GM23248 (cell line): Measurements from ENCODE around the gene TIGD1. TPM values are rescaled to one million over a fixed set of nuclear protein-coding genes. Genes with fewer than 3 reads are reported as not detected.

Experiments
- DNase-seq: peaks from one replicate; pipeline ENCODE4 v3.0.0-alpha.2; 2015
- H2AFZ ChIP-seq: fragments of 200-600 bp; sonication (generic); 2 replicates; pipeline ENCODE4 v1.6.1; 2016; ENCODE audit warnings: antibody characterized with exemption
- H3F3A ChIP-seq: fragments of 200-600 bp; sonication (generic); 2 replicates; pipeline ENCODE4 v1.6.1; 2016; ENCODE audit warnings: mild to moderate bottlenecking, antibody characterized with exemption, mixed run types; ENCODE audit not compliant: insufficient read depth
- H3K27ac ChIP-seq: fragments of 200-600 bp; sonication (generic); 2 replicates; pipeline ENCODE4 v1.5.1; 2016; ENCODE audit warnings: mild to moderate bottlenecking
- H3K27me3 ChIP-seq: fragments of 200-600 bp; sonication (generic); replicated peaks from 2 replicates; pipeline ENCODE4 v1.6.1; 2016; ENCODE audit warnings: mild to moderate bottlenecking; ENCODE audit not compliant: insufficient read depth
- H3K36me3 ChIP-seq: fragments of 200-600 bp; sonication (generic); 2 replicates; pipeline ENCODE4 v1.6.1; 2016; ENCODE audit warnings: low read depth, mild to moderate bottlenecking
- H3K4me1 ChIP-seq: fragments of 200-600 bp; sonication (generic); 2 replicates; pipeline ENCODE4 v1.6.1; 2016; ENCODE audit warnings: mild to moderate bottlenecking; ENCODE audit not compliant: insufficient read depth
- H3K4me2 ChIP-seq: fragments of 200-600 bp; sonication (generic); one replicate; pipeline ENCODE4 v1.6.1; 2016; ENCODE audit warnings: mild to moderate bottlenecking; ENCODE audit not compliant: unreplicated experiment
- H3K4me3 ChIP-seq: fragments of 200-600 bp; sonication (generic); 2 replicates; pipeline ENCODE4 v1.5.1; 2016; ENCODE audit warnings: mild to moderate bottlenecking
- H3K79me2 ChIP-seq: fragments of 200-600 bp; sonication (generic); 2 replicates; pipeline ENCODE4 v1.6.1; 2016; ENCODE audit warnings: mild to moderate bottlenecking; ENCODE audit not compliant: insufficient read depth
- H3K9ac ChIP-seq: fragments of 200-600 bp; sonication (generic); 2 replicates; pipeline ENCODE4 v1.6.1; 2016; ENCODE audit warnings: mild to moderate bottlenecking
- H3K9me2 ChIP-seq: fragments of 200-600 bp; sonication (generic); 2 replicates; pipeline ENCODE4 v1.6.1; 2016; ENCODE audit warnings: mixed run types, mild to moderate bottlenecking, moderate library complexity; ENCODE audit not compliant: insufficient read depth
- H3K9me3 ChIP-seq: fragments of 200-600 bp; sonication (generic); one replicate; pipeline ENCODE4 v1.6.1; 2017; ENCODE audit warnings: low read depth
- H4K20me1 ChIP-seq: fragments of 200-600 bp; sonication (generic); 2 replicates; pipeline ENCODE4 v1.6.0; 2016; ENCODE audit not compliant: insufficient read depth
- EZH2 ChIP-seq: fragments of 200-600 bp; sonication (generic); IDR thresholded peaks from 2 replicates; pipeline ENCODE4 v1.6.1; 2018; ENCODE audit warnings: antibody characterized with exemption, mild to moderate bottlenecking; ENCODE audit not compliant: insufficient read depth, poor library complexity, severe bottlenecking
- EZH2phosphoT487 ChIP-seq: fragments of 200-600 bp; sonication (generic); IDR thresholded peaks from 2 replicates; pipeline ENCODE4 v1.6.1; 2018; ENCODE audit warnings: antibody characterized with exemption, moderate library complexity, mild to moderate bottlenecking, low read depth; ENCODE audit not compliant: insufficient read depth
- WGBS, 2 experiments: methylation state at CpG; one replicate each; pipeline ENCODE4 v1.1.6; 2015 to 2017; ENCODE audit warnings: low lambda C conversion rate in 2 of 2, low coverage in 1 of 2; ENCODE audit errors: missing lambda C conversion rate in 2 of 2; 5-methylcytosine and 5-hydroxymethylcytosine counted together
- in situ Hi-C: fragments of 300-500 bp; cut with MboI; formaldehyde crosslinking; loops from 2 replicates; pipeline ENCODE4 v1.15.0; 2020
- polyA plus RNA-seq: library from polyadenylated mRNA; unstranded; fragments of >200 nt; fragmentation: Nextera tagmentation; extraction: Ambion mirVana; gene quantifications from 2 replicates; pipeline ENCODE4 v1.2.1, GENCODE V29; 2016
- total RNA-seq: library from RNA; depleted of rRNA; stranded (reverse); fragments of >200 nt; shearing (Covaris generic); gene quantifications from 2 replicates; pipeline ENCODE4 v1.2.3, GENCODE V29; 2014

The TIGD1 gene
- total and polyA plus RNA-seq, 2 experiments from 2014 or later: 3.6 to 4.3 TPM

GRCh38 chr2:232511336-232511890 is 38.9 kb downstream of the TIGD1 start:
- H3K4me3 ChIP-seq: no peak overlapping the region
- H4K20me1 ChIP-seq: no peaks in the 10 kb centered on the region
- no peak overlapping the region for H3K9ac ChIP-seq
- no peaks in the 10 kb centered on the region for H3K9me2 ChIP-seq
- TF ChIP-seq EZH2: no peak
- TF ChIP-seq EZH2phosphoT487: no peak
- H3K27ac ChIP-seq: no peak overlapping the region
- WGBS, 2 experiments: 37 to 41% methylated on average over 7 to 11 of the region's 11 CpGs
- H3K4me1 ChIP-seq: no peaks in the 10 kb centered on the region
- H2AFZ ChIP-seq: no peak overlapping the region
- no peaks in the 10 kb centered on the region for H3F3A ChIP-seq
- peaks cover 28% of the 10 kb centered on the region; the same call in 1 of the 2 replicates for H3K27me3 ChIP-seq
- H3K79me2 ChIP-seq: no peaks in the 10 kb centered on the region
- H3K9me3 ChIP-seq: no peaks in the 10 kb centered on the region
- no peak for DNase-seq
- in situ Hi-C loops: no loop called here
- no peaks in the 10 kb centered on the region for H3K36me3 ChIP-seq
- H3K4me2 ChIP-seq: no peak overlapping the region

- Histone ChIP-seq H3K79me2 (no peaks in the 10 kb centered on the region), H3K9me2 (no peaks in the 10 kb centered on the region), H3K36me3 (no peaks in the 10 kb centered on the region), H3F3A (no peaks in the 10 kb centered on the region), H3K4me1 (no peaks in the 10 kb centered on the region), H2AFZ (no peak overlapping the region), H4K20me1 (no peaks in the 10 kb centered on the region), H3K9me3 (no peaks in the 10 kb centered on the region), H3K4me2 (no peak overlapping the region), H3K27ac (no peak overlapping the region), H3K4me3 (no peak overlapping the region), H3K9ac (no peak overlapping the region), H3K27me3 (peaks cover 36% of the 10 kb centered on the region)
- no peak for DNase-seq
- in situ Hi-C loops: no loop called here
- 58 to 68% methylated on average over 6 to 7 of the region's 7 CpGs for WGBS, 2 experiments
- no peak for TF ChIP-seq EZH2phosphoT487
- TF ChIP-seq EZH2: no peak
These were observed 42.1 kb downstream of the TIGD1 start for GRCh38 chr2:232508251-232508650.

- in situ Hi-C loops: no loop called here
- no peaks in the 10 kb centered on the region for H3K9me3 ChIP-seq
- peaks cover 42% of the 10 kb centered on the region for H3K27me3 ChIP-seq
- H3F3A ChIP-seq: no peaks in the 10 kb centered on the region
- WGBS, 2 experiments: 40 to 48% methylated on average over 4 of the region's 4 CpGs
- H3K4me3 ChIP-seq: no peak overlapping the region
- no peaks in the 10 kb centered on the region for H4K20me1 ChIP-seq
- DNase-seq: no peak
- TF ChIP-seq EZH2: no peak
- no peak for TF ChIP-seq EZH2phosphoT487
- H3K36me3 ChIP-seq: no peaks in the 10 kb centered on the region
- H3K9me2 ChIP-seq: no peaks in the 10 kb centered on the region
- no peak overlapping the region for H3K9ac ChIP-seq
- H3K27ac ChIP-seq: no peak overlapping the region
- H3K4me2 ChIP-seq: no peak overlapping the region
- H3K79me2 ChIP-seq: no peaks in the 10 kb centered on the region
- no peak overlapping the region for H2AFZ ChIP-seq
- no peaks in the 10 kb centered on the region for H3K4me1 ChIP-seq
These were observed 43.6 kb downstream of the TIGD1 start for GRCh38 chr2:232506709-232507108.

- H2AFZ ChIP-seq: no peak overlapping the region
- WGBS, 2 experiments: 26 to 33% methylated on average over 9 to 10 of the region's 10 CpGs
- TF ChIP-seq EZH2 (no peak), EZH2phosphoT487 (no peak)
- H3F3A ChIP-seq: no peaks in the 10 kb centered on the region
- H3K27me3 ChIP-seq: peaks cover 42% of the 10 kb centered on the region
- DNase-seq: no peak
- H3K36me3 ChIP-seq: no peaks in the 10 kb centered on the region
- H3K9me3 ChIP-seq: no peaks in the 10 kb centered on the region
- H3K9me2 ChIP-seq: no peaks in the 10 kb centered on the region
- no peaks in the 10 kb centered on the region for H3K4me1 ChIP-seq
- in situ Hi-C loops: no loop called here
- H3K4me2 ChIP-seq: no peak overlapping the region
- H3K9ac ChIP-seq: no peak overlapping the region
- no peak overlapping the region for H3K4me3 ChIP-seq
- no peaks in the 10 kb centered on the region for H3K79me2 ChIP-seq
- no peaks in the 10 kb centered on the region for H4K20me1 ChIP-seq
- H3K27ac ChIP-seq: no peak overlapping the region
These were observed 44.5 kb downstream of the TIGD1 start for GRCh38 chr2:232505856-232506255.

GRCh38 chr2:232504438-232504837 is 45.9 kb downstream of the TIGD1 start:
- WGBS, 2 experiments: 68 to 75% methylated on average over 2 of the region's 2 CpGs
- no peak for DNase-seq
- no peaks in the 10 kb centered on the region for H3K9me3 ChIP-seq
- no peaks in the 10 kb centered on the region for H3K9me2 ChIP-seq
- H2AFZ ChIP-seq: no peak overlapping the region
- H3K27ac ChIP-seq: no peak overlapping the region
- H3K27me3 ChIP-seq: peaks cover 42% of the 10 kb centered on the region
- H3K36me3 ChIP-seq: no peaks in the 10 kb centered on the region
- H3F3A ChIP-seq: no peaks in the 10 kb centered on the region
- in situ Hi-C loops: no loop called here
- H3K9ac ChIP-seq: no peak overlapping the region
- no peaks in the 10 kb centered on the region for H4K20me1 ChIP-seq
- no peak overlapping the region for H3K4me2 ChIP-seq
- TF ChIP-seq EZH2 (peak; percentile 43), EZH2phosphoT487 (no peak)
- H3K4me3 ChIP-seq: no peak overlapping the region
- H3K4me1 ChIP-seq: no peaks in the 10 kb centered on the region
- no peaks in the 10 kb centered on the region for H3K79me2 ChIP-seq
